ENCODE measurements around the gene LRRC26.

The LRRC26 gene

GRCh38 chr9:137201205-137201868, 31.5 kb upstream of the LRRC26 start:
- TF ChIP-seq EZH2 (IDR thresholded peaks at IDR 0.05) = no peak
- no peak for TF ChIP-seq POLR2AphosphoS5 (IDR thresholded peaks at IDR 0.05; ENCODE audit: borderline replicate concordance, low read depth, low read length)
- no peak for TF ChIP-seq FOXP2 (optimal IDR thresholded peaks at IDR 0.05; ENCODE audit: control extremely low read depth, extremely low read length, insufficient read depth)
- Histone ChIP-seq H3K36me3 (ENCODE audit: insufficient read depth, low read length) (no peaks in the 10 kb centered on the region), H3K4me3 (peak overlapping the region; percentile 88), H3K9me3 (ENCODE audit: low read depth, low read length) (no peaks in the 10 kb centered on the region), H3K9ac (ENCODE audit: insufficient read length) (peak overlapping the region; percentile 74), H3K27ac (no peak overlapping the region)
- DNase-seq (ENCODE audit: low read depth, low spot score) = no peak

GRCh38 chr9:137200311-137201204, 30.7 kb upstream of the LRRC26 start, which contains the start of gene TPRN:
Gene TPRN, minus strand, starts transcription at chr9:137200741. Its CDS starts 30 bp downstream, at chr9:137200711.
- no peaks in the 10 kb centered on the region for H3K9me3 ChIP-seq (ENCODE audit: low read depth, low read length)
- H3K9ac ChIP-seq (ENCODE audit: insufficient read length) = peak within 1 kb of the TSS; percentile 74
- peak within 1 kb of the TSS; percentile 88 for H3K4me3 ChIP-seq
- no peak within 1 kb of the TSS for H3K27ac ChIP-seq
- TF ChIP-seq EZH2 (IDR thresholded peaks at IDR 0.05) (no peak), POLR2AphosphoS5 (IDR thresholded peaks at IDR 0.05; ENCODE audit: borderline replicate concordance, low read depth, low read length) (peak; percentile 91; the same call in 1 of the 2 replicates), FOXP2 (optimal IDR thresholded peaks at IDR 0.05; ENCODE audit: control extremely low read depth, extremely low read length, insufficient read depth) (no peak)
- H3K36me3 ChIP-seq (ENCODE audit: insufficient read depth, low read length) = no peaks in the 10 kb centered on the region
- peak; percentile 90 for DNase-seq (ENCODE audit: low read depth, low spot score)

GRCh38 chr9:137199411-137200121, 29.7 kb upstream of the LRRC26 start:
- TF ChIP-seq POLR2AphosphoS5 (IDR thresholded peaks at IDR 0.05; ENCODE audit: borderline replicate concordance, low read depth, low read length) (no peak), EZH2 (IDR thresholded peaks at IDR 0.05) (no peak), FOXP2 (optimal IDR thresholded peaks at IDR 0.05; ENCODE audit: control extremely low read depth, extremely low read length, insufficient read depth) (no peak)
- H3K9ac ChIP-seq (ENCODE audit: insufficient read length) = no peak overlapping the region
- no peaks in the 10 kb centered on the region for H3K9me3 ChIP-seq (ENCODE audit: low read depth, low read length)
- H3K4me3 ChIP-seq = peak overlapping the region; percentile 54
- DNase-seq (ENCODE audit: low read depth, low spot score) = no peak
- H3K36me3 ChIP-seq (ENCODE audit: insufficient read depth, low read length) = no peaks in the 10 kb centered on the region
- H3K27ac ChIP-seq = no peak overlapping the region

- no peaks in the 10 kb centered on the region for H3K36me3 ChIP-seq (ENCODE audit: insufficient read depth, low read length)
- no peak overlapping the region for H3K9ac ChIP-seq (ENCODE audit: insufficient read length)
- no peak overlapping the region for H3K4me3 ChIP-seq
- no peak overlapping the region for H3K27ac ChIP-seq
- no peaks in the 10 kb centered on the region for H3K9me3 ChIP-seq (ENCODE audit: low read depth, low read length)
- TF ChIP-seq POLR2AphosphoS5 (IDR thresholded peaks at IDR 0.05; ENCODE audit: borderline replicate concordance, low read depth, low read length) = no peak
- TF ChIP-seq EZH2 (IDR thresholded peaks at IDR 0.05) = no peak
- no peak for TF ChIP-seq FOXP2 (optimal IDR thresholded peaks at IDR 0.05; ENCODE audit: control extremely low read depth, extremely low read length, insufficient read depth)
- no peak for DNase-seq (ENCODE audit: low read depth, low spot score)
Measured at GRCh38 chr9:137198902-137199283, 29.0 kb upstream of the LRRC26 start.

- Histone ChIP-seq H3K4me3 (no peak overlapping the region), H3K9me3 (ENCODE audit: low read depth, low read length) (no peaks in the 10 kb centered on the region), H3K27ac (no peak overlapping the region), H3K36me3 (ENCODE audit: insufficient read depth, low read length) (no peaks in the 10 kb centered on the region), H3K9ac (ENCODE audit: insufficient read length) (no peak overlapping the region)
- DNase-seq (ENCODE audit: low read depth, low spot score) = no peak
- TF ChIP-seq EZH2 (IDR thresholded peaks at IDR 0.05) = no peak
- no peak for TF ChIP-seq POLR2AphosphoS5 (IDR thresholded peaks at IDR 0.05; ENCODE audit: borderline replicate concordance, low read depth, low read length)
- no peak for TF ChIP-seq FOXP2 (optimal IDR thresholded peaks at IDR 0.05; ENCODE audit: control extremely low read depth, extremely low read length, insufficient read depth)
Measured at GRCh38 chr9:137198051-137198901, 28.4 kb upstream of the LRRC26 start.

GRCh38 chr9:137195525-137196220, 25.8 kb upstream of the LRRC26 start:
- TF ChIP-seq POLR2AphosphoS5 (IDR thresholded peaks at IDR 0.05; ENCODE audit: borderline replicate concordance, low read depth, low read length) (no peak), EZH2 (IDR thresholded peaks at IDR 0.05) (no peak), FOXP2 (optimal IDR thresholded peaks at IDR 0.05; ENCODE audit: control extremely low read depth, extremely low read length, insufficient read depth) (no peak)
- H3K9ac ChIP-seq (ENCODE audit: insufficient read length) = no peak overlapping the region

GRCh38 chr9:137194909-137195308, 25.1 kb upstream of the LRRC26 start:
- TF ChIP-seq POLR2AphosphoS5 (IDR thresholded peaks at IDR 0.05; ENCODE audit: borderline replicate concordance, low read depth, low read length) (no peak), EZH2 (IDR thresholded peaks at IDR 0.05) (no peak), FOXP2 (optimal IDR thresholded peaks at IDR 0.05; ENCODE audit: control extremely low read depth, extremely low read length, insufficient read depth) (no peak)
- H3K4me3 ChIP-seq = no peak overlapping the region
- no peaks in the 10 kb centered on the region for H3K9me3 ChIP-seq (ENCODE audit: low read depth, low read length)
- DNase-seq (ENCODE audit: low read depth, low spot score) = no peak
- no peak overlapping the region for H3K9ac ChIP-seq (ENCODE audit: insufficient read length)
- H3K36me3 ChIP-seq (ENCODE audit: insufficient read depth, low read length) = peaks cover 4% of the 10 kb centered on the region; the same call in 1 of the 2 replicates
- H3K27ac ChIP-seq = no peak overlapping the region

More at GRCh38 chr9:137195525-137196220, 25.8 kb upstream of the LRRC26 start:
- Histone ChIP-seq H3K4me3 (no peak overlapping the region), H3K9me3 (ENCODE audit: low read depth, low read length) (no peaks in the 10 kb centered on the region), H3K27ac (no peak overlapping the region), H3K36me3 (ENCODE audit: insufficient read depth, low read length) (no peaks in the 10 kb centered on the region)
- DNase-seq (ENCODE audit: low read depth, low spot score) = no peak

Measured in SK-N-MC (cell line).